ENCODE measurements around the gene RRM1. TPM values are rescaled to one million over a fixed set of nuclear protein-coding genes. Genes with fewer than 3 reads are reported as not detected.

RRM1 gene
- total RNA-seq, 1 experiment from 2014 or later: 68.1 TPM

Other genes with a start within 250 kb of the RRM1 start
- 26.8 and 28.3 TPM in 2 replicates for gene STIM1, start 239.1 kb upstream of the RRM1 start, total RNA-seq (2021)